ENCODE data around the gene SAMD10. TPM values are rescaled to one million over a fixed set of nuclear protein-coding genes. Genes with fewer than 3 reads are reported as not detected.

SAMD10 gene
- total and polyA plus RNA-seq, 8 donors = 2.9 to 68.1 (median 6.5) TPM

- peaks cover 0 to 26% (median 7%) of the 10 kb centered on the region in 4 donors for H3K4me1 ChIP-seq
- H3K9me3 ChIP-seq = no peaks in the 10 kb centered on the region
- DNase-seq = no peak
- H3K4me3 ChIP-seq = no peak overlapping the region
- H3K27ac ChIP-seq = no peak overlapping the region
- intact Hi-C loops (cut with DNase I; ENCODE audit: low total_unique reads) = no loop called here
- WGBS, 5 donors = 94 to 97% (median 95%) methylated on average over 17 to 18 of the region's 18 CpGs
- peaks cover 93 to 100% (median 100%) of the 10 kb centered on the region in 4 donors for H3K36me3 ChIP-seq
- no peaks in the 10 kb centered on the region for H3K27me3 ChIP-seq
- TF ChIP-seq POLR2A (IDR thresholded peaks at IDR 0.05) = no peak
- TF ChIP-seq CTCF (IDR thresholded peaks at IDR 0.05) = no peak
- no peak for TF ChIP-seq POLR2AphosphoS5 (IDR thresholded peaks at IDR 0.05)
- no peak for TF ChIP-seq EP300 (IDR thresholded peaks at IDR 0.05)
Measured at GRCh38 chr20:64025101-64025825, 45.8 kb upstream of the SAMD10 start.

GRCh38 chr20:64024141-64024990, 44.9 kb upstream of the SAMD10 start:
- no peaks in the 10 kb centered on the region for H3K9me3 ChIP-seq
- H3K27ac ChIP-seq = no peak overlapping the region
- H3K27me3 ChIP-seq = no peaks in the 10 kb centered on the region
- H3K4me3 ChIP-seq = no peak overlapping the region
- peaks cover 0 to 20% (median 0%) of the 10 kb centered on the region in 4 donors for H3K4me1 ChIP-seq
- TF ChIP-seq CTCF (IDR thresholded peaks at IDR 0.05) (no peak), POLR2AphosphoS5 (IDR thresholded peaks at IDR 0.05) (no peak), POLR2A (IDR thresholded peaks at IDR 0.05) (no peak), EP300 (IDR thresholded peaks at IDR 0.05) (no peak)
- intact Hi-C loops (cut with DNase I; ENCODE audit: low total_unique reads) = no loop called here
- DNase-seq = no peak
- H3K36me3 ChIP-seq = peaks cover 95 to 100% (median 100%) of the 10 kb centered on the region in 4 donors
- WGBS, 5 donors = 87 to 95% (median 93%) methylated on average over 15 to 17 of the region's 17 CpGs

- H3K36me3 ChIP-seq = peaks cover 95 to 100% (median 100%) of the 10 kb centered on the region in 4 donors
- 78 to 94% (median 92%) methylated on average over 13 to 15 of the region's 15 CpGs for WGBS, 5 donors
Measured at GRCh38 chr20:64023361-64024140, 44.1 kb upstream of the SAMD10 start.

More at GRCh38 chr20:64023361-64024140, 44.1 kb upstream of the SAMD10 start:
- Histone ChIP-seq H3K27ac (no peak overlapping the region), H3K4me3 (no peak overlapping the region), H3K4me1 (peaks cover 0 to 13% (median 0%) of the 10 kb centered on the region in 4 donors), H3K27me3 (no peaks in the 10 kb centered on the region), H3K9me3 (no peaks in the 10 kb centered on the region)
- intact Hi-C loops (cut with DNase I; ENCODE audit: low total_unique reads) = no loop called here
- TF ChIP-seq EP300 (IDR thresholded peaks at IDR 0.05) (no peak), POLR2A (IDR thresholded peaks at IDR 0.05) (no peak), POLR2AphosphoS5 (IDR thresholded peaks at IDR 0.05) (no peak), CTCF (IDR thresholded peaks at IDR 0.05) (no peak)
- no peak for DNase-seq

Measured in stomach (tissue), 9 donors.